A673 (cell line): ENCODE results near the gene DIPK1B. TPM values are rescaled to one million over a fixed set of nuclear protein-coding genes. Genes with fewer than 3 reads are reported as not detected.

ENCODE experiments used
- BruUV-seq: library from RNA; stranded (reverse); fragments of 400-500 nt; replicated peaks from 2 replicates; lab custom pipeline; 2021; lab: Mats Ljungman, UMichigan
- CTCF ChIA-PET: fragments of 300-600 bp; sonication (Branson Sonifier 250); formaldehyde crosslinking; loops from one replicate; lab custom pipeline; 2022; ENCODE audit warnings: antibody characterized with exemption; lab: Charles Lee
- POLR2A ChIA-PET: fragments of 300-600 bp; sonication (Branson Sonifier 250); formaldehyde crosslinking; loops from one replicate; lab custom pipeline; 2022; ENCODE audit warnings: antibody characterized with exemption; ENCODE audit not compliant: low non-redundant PET; lab: Charles Lee
- DNase-seq: peaks from one replicate; pipeline ENCODE4 v3.0.0-alpha.2; 2015; ENCODE audit warnings: low spot score
- H3K27ac ChIP-seq: fragments of 200-600 bp; sonication (generic); 2 replicates; pipeline ENCODE4 v1.5.1; 2016; ENCODE audit warnings: mixed run types, low read depth, mild to moderate bottlenecking, mixed read lengths, antibody characterized with exemption, low read length; ENCODE audit not compliant: poor library complexity, severe bottlenecking
- H3K27me3 ChIP-seq: fragments of 200-600 bp; sonication (generic); replicated peaks from 2 replicates; pipeline ENCODE4 v1.6.1; 2017; ENCODE audit warnings: mixed run types, low read depth, mild to moderate bottlenecking, mixed read lengths, antibody characterized with exemption, low read length; ENCODE audit not compliant: insufficient read depth, poor library complexity
- H3K36me3 ChIP-seq: fragments of 200-600 bp; sonication (generic); 2 replicates; pipeline ENCODE4 v1.6.1; 2016; ENCODE audit warnings: mixed run types, mild to moderate bottlenecking, mixed read lengths, antibody characterized with exemption, low read length; ENCODE audit not compliant: insufficient read depth, poor library complexity, severe bottlenecking
- H3K4me1 ChIP-seq: fragments of 200-600 bp; sonication (generic); 2 replicates; pipeline ENCODE4 v1.6.1; 2017; ENCODE audit warnings: mixed run types, mild to moderate bottlenecking, mixed read lengths, antibody characterized with exemption, low read length; ENCODE audit not compliant: insufficient read depth, poor library complexity, severe bottlenecking
- H3K4me3 ChIP-seq: fragments of 200-600 bp; sonication (generic); 2 replicates; pipeline ENCODE4 v1.5.1; 2016; ENCODE audit warnings: low read depth, mixed run types, mild to moderate bottlenecking, mixed read lengths, low read length; ENCODE audit not compliant: poor library complexity, severe bottlenecking
- H3K9me3 ChIP-seq: fragments of 200-600 bp; sonication (generic); 2 replicates; pipeline ENCODE4 v1.6.1; 2016; ENCODE audit warnings: mixed run types, low read depth, mild to moderate bottlenecking, mixed read lengths, antibody characterized with exemption, low read length; ENCODE audit not compliant: poor library complexity, severe bottlenecking
- CTCF ChIP-seq: fragments of 300-800, 200-600 bp; sonication (generic); conservative IDR thresholded peaks from 2 replicates; pipeline ENCODE4 v1.5.1; 2017; ENCODE audit warnings: low read depth, mild to moderate bottlenecking, antibody characterized with exemption, low read length, moderate library complexity, mixed read lengths
- EZH2 ChIP-seq: fragments of 200-600 bp; sonication (generic); IDR thresholded peaks from 2 replicates; pipeline ENCODE4 v1.6.1; 2017; ENCODE audit warnings: borderline replicate concordance, low read depth, mild to moderate bottlenecking, mixed read lengths, antibody characterized with exemption, low read length; ENCODE audit not compliant: poor library complexity, severe bottlenecking
- intact Hi-C: fragments of 100-400 bp; cut with micrococcal nuclease; formaldehyde crosslinking; loops from one replicate; pipeline ENCODE4 v1.10.0; 2022; ENCODE audit not compliant: unreplicated experiment
- total RNA-seq: library from RNA; stranded (reverse); gene quantifications from 2 replicates; pipeline ENCODE4 v1.2.3, GENCODE V29; 2021

Gene DIPK1B
- total RNA-seq, 1 experiment from 2014 or later: 26.4 TPM

- no TSS peak for BruUV-seq
- POLR2A ChIA-PET: interaction anchor here (0.7 kb wide), 1 partner anchor 486 kb away, joined by 11 read pairs; no protein-coding TSS in a partner anchor
Observed at GRCh38 chr9:136671254-136671614, 41.1 kb upstream of the DIPK1B start.

GRCh38 chr9:136671646-136672430, 40.5 kb upstream of the DIPK1B start:
- Histone ChIP-seq H3K36me3 (peaks cover 14% of the 10 kb centered on the region), H3K4me1 (peaks cover 25% of the 10 kb centered on the region), H3K27ac (no peak overlapping the region), H3K9me3 (no peaks in the 10 kb centered on the region), H3K27me3 (no peaks in the 10 kb centered on the region), H3K4me3 (no peak overlapping the region)
- TF ChIP-seq EZH2 (no peak), CTCF (peak; percentile 95)
- intact Hi-C loops: no loop called here
- CTCF ChIA-PET: interaction anchor here (0.6 to 1.0 kb wide), 7 partner anchors 9 to 558 kb away, joined by 3 to 13 read pairs (median 8); no protein-coding TSS in a partner anchor
- peak; percentile 64 for DNase-seq
- POLR2A ChIA-PET: interaction anchor here (0.7 kb wide), 1 partner anchor 487 kb away, joined by 11 read pairs; no protein-coding TSS in a partner anchor
- BruUV-seq: no TSS peak

More at GRCh38 chr9:136671254-136671614, 41.1 kb upstream of the DIPK1B start:
- intact Hi-C loops: no loop called here
- CTCF ChIA-PET: interaction anchor here (0.6 to 1.0 kb wide), 5 partner anchors 40 to 557 kb away, joined by 3 to 13 read pairs (median 8); no protein-coding TSS in a partner anchor
- DNase-seq: no peak
- Histone ChIP-seq H3K4me1 (peaks cover 31% of the 10 kb centered on the region), H3K36me3 (peaks cover 14% of the 10 kb centered on the region), H3K27me3 (no peaks in the 10 kb centered on the region), H3K27ac (no peak overlapping the region), H3K9me3 (no peaks in the 10 kb centered on the region), H3K4me3 (no peak overlapping the region)
- TF ChIP-seq EZH2: no peak
- TF ChIP-seq CTCF: no peak

- Histone ChIP-seq H3K4me1 (peaks cover 18% of the 10 kb centered on the region), H3K36me3 (peaks cover 14% of the 10 kb centered on the region)
- BruUV-seq: TSS peak; percentile 80
Observed at GRCh38 chr9:136672431-136673087, 39.8 kb upstream of the DIPK1B start.

More at GRCh38 chr9:136672431-136673087, 39.8 kb upstream of the DIPK1B start:
- Histone ChIP-seq H3K27ac (no peak overlapping the region), H3K4me3 (no peak overlapping the region), H3K27me3 (no peaks in the 10 kb centered on the region), H3K9me3 (no peaks in the 10 kb centered on the region)
- TF ChIP-seq EZH2: no peak
- TF ChIP-seq CTCF: no peak
- POLR2A ChIA-PET: no interaction called here
- CTCF ChIA-PET: interaction anchor here (0.7 to 1.0 kb wide), 3 partner anchors 9 to 67 kb away, joined by 3 to 12 read pairs (median 9); no protein-coding TSS in a partner anchor
- no peak for DNase-seq
- intact Hi-C loops: no loop called here
